ENCODE results near the gene SYT6.

GRCh38 chr1:114181356-114181755, 27.7 kb upstream of the SYT6 start:
- no peak for TF ChIP-seq CTCF (IDR thresholded peaks at IDR 0.05 in 8 of 11, conservative IDR thresholded peaks at IDR 0.05 in 3 of 11)
- TF ChIP-seq POLR2A (IDR thresholded peaks at IDR 0.05): no peak
